ENCODE measurements around the gene PJA2. TPM values are rescaled to one million over a fixed set of nuclear protein-coding genes. Genes with fewer than 3 reads are reported as not detected.

PJA2 gene
- total and polyA plus RNA-seq, 11 donors, result 19.0 to 108 (median 85.3) TPM

DNA sequence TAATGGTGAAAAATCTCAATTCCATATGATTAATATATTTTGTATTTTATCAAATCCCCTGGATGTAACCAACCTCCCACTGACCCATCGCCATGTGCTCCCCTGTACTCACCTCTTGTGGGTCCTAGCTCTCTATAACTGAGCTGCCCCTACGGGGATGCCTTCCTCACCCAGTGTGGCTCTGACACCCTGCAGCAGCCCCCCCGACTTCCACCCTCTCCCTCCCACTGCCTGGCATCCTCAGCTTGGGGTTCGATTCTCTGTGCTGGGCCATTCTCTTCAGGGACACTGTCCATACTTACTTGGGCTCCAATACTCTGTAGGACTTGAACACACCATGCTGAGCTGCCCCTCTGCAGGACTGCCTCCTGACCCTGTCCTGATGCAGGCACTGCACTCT lies 87.1 kb downstream of the PJA2 start:
- H3K36me3 ChIP-seq, result no peaks in the 10 kb centered on the region
- intact Hi-C loops (cut with DNase I), result no loop called here
- 92 to 98% (median 95%) methylated on average over 4 of the region's 4 CpGs for WGBS, 4 donors
- no peak overlapping the region for H3K27ac ChIP-seq
- ATAC-seq, result peak in 1 of 4 donors; percentile 50
- H3K27me3 ChIP-seq, result no peaks in the 10 kb centered on the region
- H3K4me1 ChIP-seq, result peaks cover 0 to 10% (median 0%) of the 10 kb centered on the region in 12 donors
- H3K9me3 ChIP-seq, result no peaks in the 10 kb centered on the region
- no peak overlapping the region for H3K4me3 ChIP-seq
- DNase-seq, result no peak
- no peak for TF ChIP-seq CTCF (IDR thresholded peaks at IDR 0.05)
- no peak for TF ChIP-seq POLR2A (IDR thresholded peaks at IDR 0.05)

DNA sequence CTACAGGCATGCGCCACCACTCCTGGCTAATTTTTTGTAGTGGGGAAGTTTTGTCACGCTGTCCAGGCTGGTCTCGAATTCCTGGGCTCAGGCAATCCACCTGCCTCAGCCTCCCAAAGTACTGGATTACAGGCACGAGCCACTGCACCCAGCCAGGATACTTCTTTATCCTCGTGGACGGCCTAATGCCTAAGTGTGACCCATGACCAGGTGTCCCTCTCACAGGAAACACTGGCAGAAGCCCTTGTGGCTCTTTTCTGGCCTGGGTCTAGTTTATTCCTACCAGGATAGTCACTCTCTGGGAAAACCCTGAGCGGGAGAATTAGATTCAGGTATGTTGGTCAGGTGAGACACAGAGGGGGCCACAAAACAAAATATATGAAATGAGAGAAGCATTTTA lies 90.4 kb downstream of the PJA2 start:
- intact Hi-C loops (cut with DNase I), result no loop called here
- Histone ChIP-seq H3K27me3 (no peaks in the 10 kb centered on the region), H3K27ac (no peak overlapping the region), H3K36me3 (no peaks in the 10 kb centered on the region), H3K9me3 (no peaks in the 10 kb centered on the region), H3K4me3 (no peak overlapping the region), H3K4me1 (peaks cover 0 to 5% (median 0%) of the 10 kb centered on the region in 12 donors)
- no peak for ATAC-seq
- DNase-seq, result no peak
- 88 to 98% (median 94%) methylated on average over 7 of the region's 7 CpGs for WGBS, 4 donors
- no peak for TF ChIP-seq POLR2A (IDR thresholded peaks at IDR 0.05)

GRCh38 chr5:109318455-109319108 lies 91.2 kb downstream of the PJA2 start:
- 87 to 95% (median 93%) methylated on average over 9 of the region's 9 CpGs for WGBS, 4 donors
- no peak for ATAC-seq
- Histone ChIP-seq H3K27ac (no peak overlapping the region), H3K27me3 (no peaks in the 10 kb centered on the region), H3K4me1 (no peaks in the 10 kb centered on the region), H3K36me3 (no peaks in the 10 kb centered on the region), H3K9me3 (no peaks in the 10 kb centered on the region), H3K4me3 (no peak overlapping the region)
- intact Hi-C loops (cut with DNase I), result no loop called here
- no peak for DNase-seq
- TF ChIP-seq CTCF (IDR thresholded peaks at IDR 0.05), result no peak
- TF ChIP-seq POLR2A (IDR thresholded peaks at IDR 0.05), result no peak

DNA sequence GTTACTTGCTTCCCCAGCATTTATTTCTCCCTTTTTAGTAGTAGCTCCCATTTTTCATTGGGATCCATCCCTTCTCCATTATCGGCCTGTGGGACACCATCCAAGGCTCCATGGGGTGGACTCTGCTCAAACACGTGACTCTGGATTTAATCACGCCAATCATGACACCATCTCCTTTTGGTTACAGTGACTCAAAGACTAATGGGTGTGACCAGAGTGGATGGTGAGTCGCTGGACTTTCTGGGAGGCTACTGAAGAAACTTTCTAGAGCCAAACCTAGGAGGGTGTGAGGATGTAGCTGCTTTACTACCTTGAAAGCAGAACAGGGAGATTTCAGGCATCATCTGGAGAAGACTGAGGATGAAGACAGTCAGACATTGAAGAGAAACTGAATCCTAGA lies 93.1 kb downstream of the PJA2 start:
- WGBS, 4 donors, result 82 to 90% (median 87%) methylated on average over 4 of the region's 4 CpGs
- intact Hi-C loops (cut with DNase I), result no loop called here
- H3K9me3 ChIP-seq, result no peaks in the 10 kb centered on the region

More for the DNA sequence above, 93.1 kb downstream of the PJA2 start:
- H3K4me1 ChIP-seq, result no peaks in the 10 kb centered on the region
- no peak overlapping the region for H3K4me3 ChIP-seq
- no peak for TF ChIP-seq CTCF (IDR thresholded peaks at IDR 0.05)
- TF ChIP-seq POLR2A (IDR thresholded peaks at IDR 0.05), result no peak
- no peaks in the 10 kb centered on the region for H3K36me3 ChIP-seq
- no peak for DNase-seq
- no peak overlapping the region for H3K27ac ChIP-seq
- no peak for ATAC-seq
- H3K27me3 ChIP-seq, result no peaks in the 10 kb centered on the region

All from heart left ventricle (tissue), 16 donors.